NCI-H1436 treated with DMSO at 0.1 percent for 48 hours (cell line): ENCODE data around the gene PCP4.
A peak's percentile ranks its signal among the peaks of the same experiment; 100 is the strongest.

Experiments used
- DNase-seq: peaks from one replicate; lab custom pipeline; 2025; lab: John Stamatoyannopoulos, UW

The PCP4 gene

DNA sequence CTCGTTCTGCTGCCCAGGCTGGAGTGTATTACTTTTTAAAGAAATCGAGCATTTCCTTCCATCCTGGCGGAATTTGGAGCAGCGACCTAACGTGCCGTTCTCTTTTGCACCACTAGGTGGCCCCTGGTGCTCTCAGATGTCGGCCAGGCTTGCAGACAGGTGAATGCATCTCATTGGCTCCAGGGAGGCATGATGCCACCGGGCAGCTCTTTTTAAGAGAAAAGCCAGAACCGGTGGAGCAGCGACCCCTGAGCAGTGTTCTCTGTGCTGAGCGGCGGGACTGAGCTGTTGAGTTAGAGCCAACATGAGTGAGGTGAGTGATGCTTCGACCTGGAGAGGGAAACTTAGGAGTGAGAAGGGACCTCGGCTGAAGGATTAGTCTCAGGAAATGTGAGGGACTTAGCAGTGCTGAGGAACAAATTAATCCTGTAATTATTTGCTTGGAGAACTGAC, at the start of gene PCP4:
Gene PCP4, plus strand, starts transcription at position 241 of the 453 bp plus-strand sequence. Its CDS starts 64 bp downstream, at position 305.
- peak; percentile 25 for DNase-seq

DNA sequence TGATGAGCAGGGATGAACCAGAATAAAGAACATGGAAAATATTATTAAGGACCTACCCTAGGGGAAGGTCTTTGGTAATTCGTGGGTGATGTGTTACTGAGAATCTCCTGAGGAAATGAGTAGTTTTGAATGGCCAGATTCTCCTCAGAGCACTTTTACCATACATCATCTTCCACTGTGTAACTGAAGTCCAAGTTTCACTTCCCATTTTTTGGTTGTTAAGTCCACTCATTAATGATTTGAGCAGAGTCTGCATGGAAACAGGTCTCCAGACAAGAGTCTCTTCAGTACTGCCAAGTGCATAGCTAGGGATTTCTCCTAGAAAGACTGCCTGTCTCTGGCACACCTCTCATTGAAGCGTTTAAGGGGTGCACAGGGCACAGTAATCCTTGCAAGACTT, 48.7 kb upstream of the PCP4 start:
- DNase-seq: no peak

- DNase-seq: no peak
These were observed 45.2 kb upstream of the PCP4 start for GRCh38 chr21:39822042-39822441.

GRCh38 chr21:39825250-39825649, 42.0 kb upstream of the PCP4 start:
- no peak for DNase-seq

- DNase-seq: no peak
These were observed 32.7 kb upstream of the PCP4 start for GRCh38 chr21:39834543-39834942.

DNA sequence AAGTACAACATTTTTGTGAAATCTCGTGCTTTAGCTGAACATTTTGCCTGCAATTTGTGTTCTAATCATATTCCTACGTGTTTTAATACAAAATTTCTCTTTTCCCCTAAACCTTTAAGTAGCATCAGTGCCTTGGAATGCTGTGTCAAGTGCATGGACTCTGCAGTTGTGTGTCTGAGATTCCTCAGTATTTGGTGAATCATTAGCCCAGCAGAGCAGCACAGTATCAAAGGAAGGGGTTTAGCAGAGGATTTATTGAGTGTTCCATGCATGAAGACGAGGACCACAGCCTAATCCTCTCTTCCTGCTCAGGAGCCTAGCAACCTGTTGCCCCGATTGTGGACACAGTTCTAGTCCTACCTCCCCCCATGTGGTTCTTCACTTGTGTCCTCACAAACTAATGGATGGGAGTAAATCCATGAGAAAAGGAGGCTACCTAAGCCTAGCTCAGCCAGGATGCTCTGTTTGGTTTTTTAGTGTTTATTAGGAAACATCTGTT, 29.3 kb upstream of the PCP4 start:
- no peak for DNase-seq

DNA sequence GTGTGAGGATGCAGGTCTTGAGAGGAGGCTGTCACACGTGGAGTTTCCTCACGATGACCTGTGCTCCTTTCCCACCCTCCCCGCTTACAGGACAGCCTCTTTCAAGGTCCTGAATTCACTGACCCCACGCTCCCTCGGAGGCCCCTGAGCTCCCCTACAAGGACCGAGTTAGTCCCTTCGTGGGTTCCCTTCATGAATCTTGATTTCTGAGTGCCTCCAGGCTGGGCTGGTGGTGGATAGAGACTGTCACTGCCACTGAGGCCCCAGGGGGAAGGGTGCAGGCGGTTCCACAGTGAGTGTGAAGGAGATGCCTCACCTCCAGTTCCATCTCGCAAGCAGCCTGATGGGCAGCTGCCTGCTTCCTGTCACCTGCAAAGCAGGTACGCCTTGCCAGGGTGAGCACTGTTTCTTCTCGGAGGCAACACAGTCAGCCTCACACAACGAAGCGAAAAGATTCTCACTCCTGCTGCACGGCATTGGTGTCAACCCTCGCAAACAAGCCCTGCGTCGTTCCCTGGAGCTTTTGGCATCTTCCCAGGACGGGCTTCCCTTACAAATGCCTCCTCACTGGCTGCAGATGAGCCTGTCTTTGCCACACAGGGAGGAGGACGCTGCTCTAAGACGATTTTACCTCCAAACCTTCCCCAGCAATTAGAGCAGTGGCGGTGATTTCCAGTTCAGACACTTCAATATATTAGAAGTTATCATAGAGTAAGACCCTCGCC, 26.7 kb upstream of the PCP4 start:
- DNase-seq: no peak

- DNase-seq: no peak
These were observed 24.3 kb upstream of the PCP4 start for GRCh38 chr21:39842741-39843459.

DNA sequence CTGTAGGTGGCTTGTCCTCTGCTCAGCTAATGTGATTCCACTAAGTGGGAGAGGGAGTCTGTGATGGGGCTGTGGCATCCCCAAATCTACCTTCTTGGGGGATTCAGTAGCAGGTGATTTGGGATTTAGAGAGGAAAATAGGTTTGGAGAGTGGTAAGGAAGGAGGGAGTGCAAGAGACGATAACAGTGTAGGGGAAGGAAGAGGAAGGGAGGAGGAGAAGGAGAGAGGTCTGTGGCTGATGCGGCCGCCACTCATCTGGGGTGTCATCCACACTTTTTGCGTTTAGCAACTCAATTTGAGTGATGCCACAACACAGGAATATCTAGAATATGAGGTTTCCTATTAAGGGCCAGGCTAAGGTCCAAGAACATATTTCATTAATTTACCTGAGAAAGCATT, 23.8 kb upstream of the PCP4 start:
- DNase-seq: no peak

DNA sequence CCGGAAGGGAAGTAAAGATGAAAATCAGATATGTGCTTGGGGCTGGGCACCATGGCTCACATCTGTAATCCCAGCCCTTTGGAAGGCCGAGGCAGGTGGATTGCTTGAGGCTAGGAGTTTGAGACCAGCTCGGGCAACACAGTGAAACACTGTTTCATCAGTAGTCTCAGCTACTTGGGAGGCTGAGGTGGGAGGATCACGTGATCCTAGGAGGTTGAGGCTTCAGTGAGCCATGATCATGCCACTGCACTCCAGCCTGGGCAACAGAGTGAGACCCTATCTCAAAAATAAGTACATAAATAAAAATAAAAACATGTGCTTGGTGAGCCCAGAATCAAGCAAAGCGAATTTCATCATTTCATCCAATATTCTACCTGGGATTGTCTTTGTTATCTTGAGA, 23.3 kb upstream of the PCP4 start:
- DNase-seq: no peak

GRCh38 chr21:39845571-39846130, 21.6 kb upstream of the PCP4 start:
- no peak for DNase-seq

- no peak for DNase-seq
These were observed 19.4 kb upstream of the PCP4 start for GRCh38 chr21:39847877-39848276.

DNA sequence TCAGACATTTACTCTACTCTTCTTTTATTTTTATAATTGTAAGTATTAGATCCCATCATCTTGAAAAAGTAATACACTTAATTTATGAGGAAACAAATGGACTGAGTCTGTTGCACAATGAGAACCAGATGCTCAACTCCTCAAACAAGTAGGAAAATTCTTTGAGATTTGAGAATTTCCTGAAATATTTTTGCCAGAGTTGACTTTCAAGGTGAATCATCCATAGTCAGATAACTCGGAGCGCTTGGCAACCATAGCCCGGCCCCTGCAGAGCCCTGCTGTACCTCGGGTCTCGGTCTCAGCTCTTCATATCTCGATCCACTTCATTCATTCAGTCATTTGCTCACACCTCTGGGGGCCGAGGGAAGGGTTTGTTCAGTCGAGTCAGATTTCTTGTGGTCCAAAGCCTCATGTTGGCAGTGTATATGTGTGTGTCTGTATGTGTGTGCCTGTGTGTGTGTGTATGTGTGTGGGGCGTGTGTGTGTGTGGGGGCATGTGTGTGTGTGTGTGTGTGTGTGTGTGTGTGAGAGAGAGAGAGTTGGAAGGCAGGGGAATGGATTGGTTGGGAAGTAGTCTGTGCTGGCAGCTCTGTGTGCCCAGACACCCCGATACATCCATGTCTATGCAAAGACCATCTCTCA, 18.1 kb upstream of the PCP4 start:
- no peak for DNase-seq

DNA sequence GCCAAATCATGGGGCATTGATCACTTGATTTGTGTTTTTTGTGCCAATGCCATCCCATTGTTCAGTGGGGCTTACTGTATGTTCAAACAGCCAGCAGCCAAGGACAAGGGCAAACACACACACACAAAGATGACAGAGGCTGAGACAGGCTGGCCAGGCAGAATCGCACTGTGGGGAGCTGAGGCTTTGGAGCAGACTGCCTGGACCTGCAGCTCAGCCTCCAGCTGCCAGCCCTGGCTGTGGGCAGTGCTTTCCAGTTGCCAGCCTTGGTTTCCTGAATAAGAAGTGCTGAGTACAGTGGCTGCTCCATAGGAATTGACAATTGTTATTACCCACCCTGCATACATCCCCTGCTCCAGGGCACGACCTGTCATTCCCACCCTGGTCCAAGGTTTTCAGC, 16.9 kb upstream of the PCP4 start:
- no peak for DNase-seq

DNA sequence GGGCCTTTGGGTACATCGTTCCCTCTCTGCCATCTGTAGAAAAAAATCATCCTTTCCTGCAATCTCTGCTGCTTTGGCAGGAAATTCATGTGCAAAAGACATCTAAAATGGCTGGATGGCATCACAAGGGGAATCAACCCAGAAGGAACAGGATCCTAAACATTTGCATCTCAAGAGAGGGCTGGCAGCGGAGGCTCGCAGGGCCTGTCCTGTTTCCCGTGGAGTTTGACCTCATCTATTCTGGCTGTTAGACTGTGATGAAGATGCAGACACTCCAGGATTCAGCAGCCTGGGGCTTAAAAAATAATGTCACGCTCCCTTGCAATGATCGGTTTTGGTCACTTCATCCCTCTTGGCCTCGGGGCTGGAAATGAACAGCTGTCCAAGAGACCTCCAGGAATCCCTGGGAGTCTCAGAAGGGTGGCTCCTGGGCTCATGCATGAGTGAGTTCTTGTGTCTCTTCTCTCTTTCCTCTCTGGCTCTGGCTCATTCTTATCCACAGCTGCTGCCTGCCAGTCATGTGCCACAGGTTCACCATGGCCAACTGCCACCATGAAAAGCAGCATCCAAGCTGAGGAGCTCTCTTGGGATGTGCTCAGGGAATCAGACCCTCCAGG, 16.1 kb upstream of the PCP4 start:
- DNase-seq: no peak

DNA sequence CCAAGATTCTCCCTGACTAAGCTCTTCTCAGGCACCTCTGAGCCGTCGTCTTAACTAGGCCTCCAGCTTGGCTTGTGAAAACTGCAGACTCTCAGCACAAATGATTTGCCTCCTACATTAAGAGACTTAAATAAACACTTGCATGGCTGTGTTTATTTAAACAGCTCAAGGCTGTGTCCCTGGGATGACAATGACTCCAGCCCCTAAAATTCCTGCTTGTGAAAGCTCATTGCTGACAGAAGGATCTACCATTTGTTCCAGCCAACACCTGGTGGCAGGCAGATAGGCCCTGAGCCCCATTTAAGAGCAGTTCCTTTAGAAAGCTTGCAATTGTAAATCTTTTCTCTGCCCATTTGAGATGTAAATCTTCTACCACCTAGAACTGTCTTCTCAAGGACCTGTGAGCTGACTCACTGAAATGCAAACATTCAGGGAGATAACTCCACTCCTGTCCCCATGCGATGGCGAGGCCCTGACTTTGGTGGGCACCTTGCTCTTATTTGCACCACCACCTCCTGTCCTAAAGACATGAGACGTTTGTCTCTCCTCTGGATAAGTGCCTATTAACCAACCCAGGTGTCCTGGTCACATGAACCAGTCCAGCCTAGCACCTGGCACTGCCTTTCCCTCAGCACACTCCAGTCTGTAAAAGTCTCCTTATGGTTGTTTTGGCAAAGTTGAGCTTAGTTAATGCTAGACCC, 15.1 kb upstream of the PCP4 start:
- no peak for DNase-seq

GRCh38 chr21:39852726-39853500, 14.3 kb upstream of the PCP4 start:
- DNase-seq: no peak

DNA sequence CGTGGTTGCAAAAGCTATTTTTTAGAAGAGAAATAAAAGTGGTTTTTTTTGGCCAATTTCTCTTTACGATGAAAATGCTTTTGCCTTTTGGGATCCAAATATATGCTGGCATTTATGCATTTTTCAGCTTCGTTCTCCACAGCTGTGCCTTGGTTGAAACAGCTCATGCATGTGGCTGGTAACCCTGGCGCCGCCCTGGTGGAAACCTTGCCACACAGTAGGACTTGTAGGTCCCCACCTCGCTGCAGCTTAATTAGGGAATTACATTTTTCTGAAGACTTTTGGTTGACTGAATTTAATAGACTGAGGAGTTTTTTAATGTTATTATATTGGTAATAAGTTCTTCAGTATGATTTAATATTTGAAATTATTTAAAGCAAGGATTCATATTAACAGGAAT, 12.7 kb upstream of the PCP4 start:
- no peak for DNase-seq

DNA sequence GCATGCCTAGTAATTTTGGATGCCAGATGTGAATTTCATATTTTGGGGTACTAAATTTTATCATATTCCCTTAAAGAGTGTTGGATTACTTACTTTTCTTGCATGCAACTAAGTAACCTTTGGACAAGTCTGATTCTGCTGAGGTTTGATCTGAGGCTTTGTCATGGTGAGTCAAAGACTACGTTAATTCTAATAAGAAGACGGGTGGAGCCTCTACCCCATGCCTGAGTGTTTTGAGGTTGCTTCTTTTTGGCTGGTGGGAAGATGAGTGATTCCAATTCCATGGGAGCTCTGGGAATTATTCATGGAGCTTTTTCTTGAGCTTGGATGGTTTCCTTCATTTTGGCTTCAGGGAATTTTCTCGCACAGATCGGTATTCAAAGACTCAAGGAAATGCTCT, 11.6 kb upstream of the PCP4 start:
- no peak for DNase-seq

DNA sequence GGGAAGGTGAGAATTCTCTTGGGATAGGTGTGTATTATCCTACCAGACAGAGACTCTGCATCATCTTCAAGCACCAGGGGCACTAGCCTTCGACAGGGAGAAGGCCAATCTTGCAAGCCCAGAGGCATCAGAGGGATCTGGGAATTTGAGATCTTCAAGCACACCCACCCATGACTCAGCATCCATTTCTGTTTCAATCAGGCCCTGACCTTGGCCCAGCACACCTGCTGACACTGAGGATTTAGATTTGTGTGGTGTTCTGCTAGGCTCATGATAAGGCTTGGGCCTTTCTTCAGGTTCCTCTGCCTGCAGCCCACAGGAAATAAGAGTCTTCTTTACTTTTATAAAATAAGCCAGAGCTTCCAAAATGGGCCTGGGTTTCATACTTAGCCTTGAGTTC, 6.6 kb upstream of the PCP4 start:
- no peak for DNase-seq

GRCh38 chr21:39863111-39863510, 4.1 kb upstream of the PCP4 start:
- DNase-seq: no peak
